Measurements from ENCODE around the gene GABRG3.

Gene GABRG3

GRCh38 chr15:27089676-27090075 lies 118.7 kb downstream of the GABRG3 start:
- no peak for TF ChIP-seq CTCF (IDR thresholded peaks at IDR 0.05; ENCODE audit: low read depth, low read length, missing control alignments)
- no peak for DNase-seq (ENCODE audit: extremely low read depth, low read depth)
- no peak overlapping the region for H3K4me3 ChIP-seq (replicated peaks; ENCODE audit: low read depth, low read length)

- TF ChIP-seq CTCF (IDR thresholded peaks at IDR 0.05; ENCODE audit: low read depth, low read length, missing control alignments) = no peak
- no peak for DNase-seq (ENCODE audit: extremely low read depth, low read depth)
- no peak overlapping the region for H3K4me3 ChIP-seq (replicated peaks; ENCODE audit: low read depth, low read length)
Observed at GRCh38 chr15:27091270-27091940, 120.4 kb downstream of the GABRG3 start.

GRCh38 chr15:27092390-27092789 lies 121.4 kb downstream of the GABRG3 start:
- no peak for DNase-seq (ENCODE audit: extremely low read depth, low read depth)
- no peak overlapping the region for H3K4me3 ChIP-seq (replicated peaks; ENCODE audit: low read depth, low read length)
- no peak for TF ChIP-seq CTCF (IDR thresholded peaks at IDR 0.05; ENCODE audit: low read depth, low read length, missing control alignments)

GRCh38 chr15:27094235-27094634 lies 123.3 kb downstream of the GABRG3 start:
- no peak for DNase-seq (ENCODE audit: extremely low read depth, low read depth)
- no peak for TF ChIP-seq CTCF (IDR thresholded peaks at IDR 0.05; ENCODE audit: low read depth, low read length, missing control alignments)

GRCh38 chr15:27095886-27096624 lies 125.1 kb downstream of the GABRG3 start:
- TF ChIP-seq CTCF (IDR thresholded peaks at IDR 0.05; ENCODE audit: low read depth, low read length, missing control alignments) = no peak
- no peak overlapping the region for H3K4me3 ChIP-seq (replicated peaks; ENCODE audit: low read depth, low read length)
- DNase-seq (ENCODE audit: extremely low read depth, low read depth) = no peak

More at GRCh38 chr15:27094235-27094634, 123.3 kb downstream of the GABRG3 start:
- no peak overlapping the region for H3K4me3 ChIP-seq (replicated peaks; ENCODE audit: low read depth, low read length)

- H3K4me3 ChIP-seq (replicated peaks; ENCODE audit: low read depth, low read length) = no peak overlapping the region
- TF ChIP-seq CTCF (IDR thresholded peaks at IDR 0.05; ENCODE audit: low read depth, low read length, missing control alignments) = no peak
- no peak for DNase-seq (ENCODE audit: extremely low read depth, low read depth)
Observed at GRCh38 chr15:27097506-27097905, 126.5 kb downstream of the GABRG3 start.
